ENCODE measurements around the gene FBXO8.
A peak's percentile ranks its signal among the peaks of the same experiment; 100 is the strongest.

The FBXO8 gene

DNA sequence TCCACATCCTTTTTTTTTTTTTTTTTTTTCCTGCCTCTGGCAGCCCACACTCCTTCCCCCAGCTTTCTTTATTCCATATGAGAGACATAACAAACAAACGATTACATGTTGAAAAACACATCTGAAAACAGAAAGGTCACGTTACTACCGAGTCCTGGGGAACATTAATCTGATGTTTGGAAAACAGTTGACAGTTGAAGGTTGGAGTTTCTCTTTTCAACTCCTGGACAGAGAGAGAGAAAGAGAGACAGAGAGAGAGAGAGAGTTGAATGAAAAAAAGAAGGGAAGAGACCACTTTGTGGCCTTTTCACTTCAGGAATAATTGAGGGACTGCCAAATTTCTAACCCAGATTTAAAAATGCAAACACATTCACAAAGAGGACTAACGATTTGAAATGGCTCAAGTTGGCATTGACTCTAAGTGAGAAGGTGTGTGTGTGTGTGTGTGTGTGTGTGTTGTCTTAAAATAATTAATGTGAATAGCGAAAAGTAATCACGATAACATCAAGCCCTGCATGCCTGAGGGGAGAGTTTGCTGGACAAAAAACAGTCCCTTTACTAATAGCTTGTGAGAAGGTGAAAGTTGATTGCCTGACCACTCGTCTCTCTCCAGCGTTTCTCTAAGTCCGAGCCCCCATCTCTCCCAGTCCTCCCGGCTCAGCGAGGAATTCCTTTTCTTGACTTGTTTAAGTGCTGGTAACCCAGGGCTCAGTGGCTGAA lies 67.3 kb downstream of the FBXO8 start:
- ChIA-PET CTCF (no interaction called here), POLR2A (no interaction called here)

DNA sequence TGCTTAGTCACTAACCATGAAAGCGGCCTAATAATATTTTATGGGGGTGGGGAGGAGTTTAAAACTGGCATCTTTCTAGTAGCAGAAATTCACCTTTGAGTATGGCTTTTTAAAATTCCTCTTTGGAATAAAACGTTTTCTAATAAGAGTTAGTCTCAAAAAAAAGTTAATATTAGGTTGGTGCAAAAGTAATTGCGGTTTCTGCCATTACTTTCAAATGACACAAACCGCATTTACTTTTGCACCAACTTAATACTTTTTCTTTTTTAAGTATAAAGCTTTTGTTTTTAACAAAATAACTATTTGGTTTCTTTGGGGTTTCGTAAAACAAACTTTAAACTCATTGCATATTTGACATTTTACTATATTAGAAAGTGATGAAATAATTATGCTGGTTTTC lies 68.4 kb downstream of the FBXO8 start:
- Histone ChIP-seq H3K36me3 (ENCODE audit: control insufficient read depth in 2 of 2, insufficient read depth in 1 of 2, low read length in 2 of 2) (no peaks in the 10 kb centered on the region), H3K9me3 (ENCODE audit: control insufficient read depth, insufficient read depth, low read depth, low read length) (no peaks in the 10 kb centered on the region), H3K4me1 (ENCODE audit: control insufficient read depth, insufficient read depth, low read length) (no peaks in the 10 kb centered on the region), H3K27ac (ENCODE audit: extremely low read depth, low read depth, low read length) (no peak overlapping the region), H3K4me3 (ENCODE audit: low read depth, low read length) (no peak overlapping the region)
- ChIA-PET CTCF (interaction anchor here (0.7 kb wide), 1 partner anchor 709 kb away, joined by 3 read pairs; no protein-coding TSS in a partner anchor), POLR2A (no interaction called here)
- no peak for TF ChIP-seq ZIC2 (tag by site-specific recombination; IDR thresholded peaks at IDR 0.05)
- no peak for TF ChIP-seq ZNF555 (tag by site-specific recombination; conservative IDR thresholded peaks at IDR 0.05)
- no peak for TF ChIP-seq YY2 (tag by site-specific recombination; IDR thresholded peaks at IDR 0.05)
- TF ChIP-seq ZNF324 (tag by site-specific recombination; IDR thresholded peaks at IDR 0.05) = no peak
- no peak for TF ChIP-seq ZFP3 (tag by site-specific recombination; IDR thresholded peaks at IDR 0.05; ENCODE audit: low read depth)

More for the DNA sequence above, 67.3 kb downstream of the FBXO8 start:
- no peak overlapping the region for H3K4me3 ChIP-seq (ENCODE audit: low read depth, low read length)
- no peaks in the 10 kb centered on the region for H3K9me3 ChIP-seq (ENCODE audit: control insufficient read depth, insufficient read depth, low read depth, low read length)
- no peaks in the 10 kb centered on the region for H3K36me3 ChIP-seq (ENCODE audit: control insufficient read depth in 2 of 2, insufficient read depth in 1 of 2, low read length in 2 of 2)
- peak; percentile 67 for TF ChIP-seq ZNF596 (tag by site-specific recombination; IDR thresholded peaks at IDR 0.05)
- TF ChIP-seq, protein P1, sequence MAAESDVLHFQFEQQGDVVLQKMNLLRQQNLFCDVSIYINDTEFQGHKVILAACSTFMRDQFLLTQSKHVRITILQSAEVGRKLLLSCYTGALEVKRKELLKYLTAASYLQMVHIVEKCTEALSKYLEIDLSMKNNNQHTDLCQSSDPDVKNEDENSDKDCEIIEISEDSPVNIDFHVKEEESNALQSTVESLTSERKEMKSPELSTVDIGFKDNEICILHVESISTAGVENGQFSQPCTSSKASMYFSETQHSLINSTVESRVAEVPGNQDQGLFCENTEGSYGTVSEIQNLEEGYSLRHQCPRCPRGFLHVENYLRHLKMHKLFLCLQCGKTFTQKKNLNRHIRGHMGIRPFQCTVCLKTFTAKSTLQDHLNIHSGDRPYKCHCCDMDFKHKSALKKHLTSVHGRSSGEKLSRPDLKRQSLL (tag by site-specific recombination; IDR thresholded peaks at IDR 0.05) = no peak
- no peaks in the 10 kb centered on the region for H3K4me1 ChIP-seq (ENCODE audit: control insufficient read depth, insufficient read depth, low read length)
- H3K27ac ChIP-seq (ENCODE audit: extremely low read depth, low read depth, low read length) = no peak overlapping the region

DNA sequence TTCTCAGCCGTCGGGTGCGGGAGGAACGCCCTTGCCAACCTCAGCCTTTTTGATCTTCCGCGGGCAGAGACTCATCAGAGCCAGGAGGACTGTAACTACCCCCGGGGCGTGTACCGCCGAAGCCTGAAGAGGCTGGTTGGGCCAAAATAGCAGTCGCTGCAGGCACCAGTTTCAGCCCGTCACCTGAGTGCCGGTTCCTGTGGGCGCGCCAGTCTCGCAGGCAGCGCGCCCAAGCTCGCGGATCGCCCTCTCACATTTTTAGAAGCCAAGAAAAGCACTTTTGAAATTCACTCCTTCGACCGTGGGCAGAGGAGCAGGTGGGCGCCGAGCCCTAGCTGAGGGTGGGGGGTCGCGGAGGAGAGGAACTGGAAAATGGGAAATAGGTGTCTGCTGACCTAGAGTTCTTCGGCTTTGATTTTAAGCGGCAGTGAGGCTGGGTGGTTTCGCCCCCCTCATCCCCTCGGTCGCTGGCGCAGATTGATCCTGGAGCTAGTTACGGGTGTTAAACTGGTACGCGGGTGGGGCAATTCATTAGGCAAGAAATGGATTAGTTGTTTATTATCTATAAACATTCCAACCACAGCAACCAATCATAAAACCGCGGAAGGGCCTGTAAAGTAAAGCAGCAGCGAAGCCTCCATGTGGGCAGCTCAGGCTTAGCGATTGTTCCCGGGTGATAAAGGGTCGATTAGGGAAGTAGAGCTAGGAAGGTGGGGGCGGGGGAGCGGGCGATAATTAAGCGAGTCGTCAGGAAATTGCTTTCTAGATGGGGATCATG lies 69.2 kb downstream of the FBXO8 start:
- H3K4me1 ChIP-seq (ENCODE audit: control insufficient read depth, insufficient read depth, low read length) = no peaks in the 10 kb centered on the region
- ChIA-PET CTCF (interaction anchor here (0.7 kb wide), 1 partner anchor 709 kb away, joined by 3 read pairs; no protein-coding TSS in a partner anchor), POLR2A (no interaction called here)
- TF ChIP-seq, protein P2, sequence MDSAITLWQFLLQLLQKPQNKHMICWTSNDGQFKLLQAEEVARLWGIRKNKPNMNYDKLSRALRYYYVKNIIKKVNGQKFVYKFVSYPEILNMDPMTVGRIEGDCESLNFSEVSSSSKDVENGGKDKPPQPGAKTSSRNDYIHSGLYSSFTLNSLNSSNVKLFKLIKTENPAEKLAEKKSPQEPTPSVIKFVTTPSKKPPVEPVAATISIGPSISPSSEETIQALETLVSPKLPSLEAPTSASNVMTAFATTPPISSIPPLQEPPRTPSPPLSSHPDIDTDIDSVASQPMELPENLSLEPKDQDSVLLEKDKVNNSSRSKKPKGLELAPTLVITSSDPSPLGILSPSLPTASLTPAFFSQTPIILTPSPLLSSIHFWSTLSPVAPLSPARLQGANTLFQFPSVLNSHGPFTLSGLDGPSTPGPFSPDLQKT (IDR thresholded peaks at IDR 0.05; ENCODE audit: borderline replicate concordance, low read depth, low read length) = no peak
- TF ChIP-seq SCRT1 (tag by site-specific recombination; IDR thresholded peaks at IDR 0.05; ENCODE audit: borderline replicate concordance) (no peak), ZNF350 (tag by site-specific recombination; IDR thresholded peaks at IDR 0.05) (no peak)
- H3K4me3 ChIP-seq (ENCODE audit: low read depth, low read length) = no peak overlapping the region
- H3K27ac ChIP-seq (ENCODE audit: extremely low read depth, low read depth, low read length) = no peak overlapping the region
- no peaks in the 10 kb centered on the region for H3K9me3 ChIP-seq (ENCODE audit: control insufficient read depth, insufficient read depth, low read depth, low read length)
- H3K36me3 ChIP-seq (ENCODE audit: control insufficient read depth in 2 of 2, insufficient read depth in 1 of 2, low read length in 2 of 2) = no peaks in the 10 kb centered on the region

DNA sequence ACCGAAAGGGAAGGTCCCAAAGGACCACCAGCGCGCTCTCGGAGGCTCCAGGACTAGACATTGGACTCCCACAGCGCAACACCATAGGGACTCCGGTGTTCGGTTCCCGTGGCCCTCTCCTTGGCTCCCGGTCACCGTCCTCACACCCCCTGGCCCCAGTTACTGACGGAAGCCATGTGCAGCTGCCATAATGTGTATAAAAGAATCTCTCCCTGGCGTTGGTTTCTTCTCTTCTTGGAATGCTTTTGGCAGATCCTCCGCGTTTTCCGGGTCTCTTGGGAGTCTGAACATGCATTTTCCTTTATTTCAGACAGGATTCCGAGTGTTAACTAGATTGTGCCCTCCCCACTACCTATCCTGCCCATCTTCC lies 69.8 kb downstream of the FBXO8 start:
- ChIA-PET CTCF (no interaction called here), POLR2A (no interaction called here)
- H3K4me1 ChIP-seq (ENCODE audit: control insufficient read depth, insufficient read depth, low read length) = no peaks in the 10 kb centered on the region
- TF ChIP-seq YY1 (tag by site-specific recombination; IDR thresholded peaks at IDR 0.05) (no peak), ZNF624 (tag by site-specific recombination; IDR thresholded peaks at IDR 0.05) (no peak), ZBTB48 (tag by site-specific recombination; IDR thresholded peaks at IDR 0.05) (no peak), SCRT2 (tag by site-specific recombination; IDR thresholded peaks at IDR 0.05) (no peak), ZNF623 (tag by site-specific recombination; IDR thresholded peaks at IDR 0.05) (no peak), ZNF768 (tag by site-specific recombination; IDR thresholded peaks at IDR 0.05) (no peak), ZNF248 (tag by site-specific recombination; IDR thresholded peaks at IDR 0.05) (no peak), ZNF549 (tag by site-specific recombination; IDR thresholded peaks at IDR 0.05) (no peak), ZNF202 (tag by site-specific recombination; IDR thresholded peaks at IDR 0.05; ENCODE audit: borderline replicate concordance) (no peak)
- TF ChIP-seq, protein P3, sequence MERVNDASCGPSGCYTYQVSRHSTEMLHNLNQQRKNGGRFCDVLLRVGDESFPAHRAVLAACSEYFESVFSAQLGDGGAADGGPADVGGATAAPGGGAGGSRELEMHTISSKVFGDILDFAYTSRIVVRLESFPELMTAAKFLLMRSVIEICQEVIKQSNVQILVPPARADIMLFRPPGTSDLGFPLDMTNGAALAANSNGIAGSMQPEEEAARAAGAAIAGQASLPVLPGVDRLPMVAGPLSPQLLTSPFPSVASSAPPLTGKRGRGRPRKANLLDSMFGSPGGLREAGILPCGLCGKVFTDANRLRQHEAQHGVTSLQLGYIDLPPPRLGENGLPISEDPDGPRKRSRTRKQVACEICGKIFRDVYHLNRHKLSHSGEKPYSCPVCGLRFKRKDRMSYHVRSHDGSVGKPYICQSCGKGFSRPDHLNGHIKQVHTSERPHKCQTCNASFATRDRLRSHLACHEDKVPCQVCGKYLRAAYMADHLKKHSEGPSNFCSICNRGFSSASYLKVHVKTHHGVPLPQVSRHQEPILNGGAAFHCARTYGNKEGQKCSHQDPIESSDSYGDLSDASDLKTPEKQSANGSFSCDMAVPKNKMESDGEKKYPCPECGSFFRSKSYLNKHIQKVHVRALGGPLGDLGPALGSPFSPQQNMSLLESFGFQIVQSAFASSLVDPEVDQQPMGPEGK (tag by site-specific recombination; IDR thresholded peaks at IDR 0.05) = no peak
- TF ChIP-seq, protein P4, sequence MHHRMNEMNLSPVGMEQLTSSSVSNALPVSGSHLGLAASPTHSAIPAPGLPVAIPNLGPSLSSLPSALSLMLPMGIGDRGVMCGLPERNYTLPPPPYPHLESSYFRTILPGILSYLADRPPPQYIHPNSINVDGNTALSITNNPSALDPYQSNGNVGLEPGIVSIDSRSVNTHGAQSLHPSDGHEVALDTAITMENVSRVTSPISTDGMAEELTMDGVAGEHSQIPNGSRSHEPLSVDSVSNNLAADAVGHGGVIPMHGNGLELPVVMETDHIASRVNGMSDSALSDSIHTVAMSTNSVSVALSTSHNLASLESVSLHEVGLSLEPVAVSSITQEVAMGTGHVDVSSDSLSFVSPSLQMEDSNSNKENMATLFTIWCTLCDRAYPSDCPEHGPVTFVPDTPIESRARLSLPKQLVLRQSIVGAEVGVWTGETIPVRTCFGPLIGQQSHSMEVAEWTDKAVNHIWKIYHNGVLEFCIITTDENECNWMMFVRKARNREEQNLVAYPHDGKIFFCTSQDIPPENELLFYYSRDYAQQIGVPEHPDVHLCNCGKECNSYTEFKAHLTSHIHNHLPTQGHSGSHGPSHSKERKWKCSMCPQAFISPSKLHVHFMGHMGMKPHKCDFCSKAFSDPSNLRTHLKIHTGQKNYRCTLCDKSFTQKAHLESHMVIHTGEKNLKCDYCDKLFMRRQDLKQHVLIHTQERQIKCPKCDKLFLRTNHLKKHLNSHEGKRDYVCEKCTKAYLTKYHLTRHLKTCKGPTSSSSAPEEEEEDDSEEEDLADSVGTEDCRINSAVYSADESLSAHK (tag by site-specific recombination; IDR thresholded peaks at IDR 0.05) = no peak
- no peaks in the 10 kb centered on the region for H3K9me3 ChIP-seq (ENCODE audit: control insufficient read depth, insufficient read depth, low read depth, low read length)
- no peaks in the 10 kb centered on the region for H3K36me3 ChIP-seq (ENCODE audit: control insufficient read depth in 2 of 2, insufficient read depth in 1 of 2, low read length in 2 of 2)
- H3K27ac ChIP-seq (ENCODE audit: extremely low read depth, low read depth, low read length) = no peak overlapping the region
- no peak overlapping the region for H3K4me3 ChIP-seq (ENCODE audit: low read depth, low read length)

Data from HEK293 (cell line).